Cardiac muscle cell (in vitro differentiated cells and primary cell): ENCODE data around the gene ACTC1. TPM values are rescaled to one million over a fixed set of nuclear protein-coding genes. Genes with fewer than 3 reads are reported as not detected.

Experiments used
- DNase-seq, 2 donors: peaks; one replicate each; pipeline versions ENCODE4 v3.0.0 to v3.0.0-alpha.2; 2010 to 2017; ENCODE audit warnings: low read depth in 1 of 2, low spot score in 1 of 2
- H3K27ac ChIP-seq: fragments of 200-600 bp; sonication (generic); 2 replicates; pipeline ENCODE4 v1.5.1; 2016
- H3K27me3 ChIP-seq: fragments of 200-600 bp; sonication (generic); 2 replicates; pipeline ENCODE4 v1.6.0; 2016; ENCODE audit warnings: control low read depth
- H3K36me3 ChIP-seq: fragments of 200-600 bp; sonication (generic); 2 replicates; pipeline ENCODE4 v1.5.1; 2016; ENCODE audit warnings: control low read depth
- H3K4me1 ChIP-seq: fragments of 200-600 bp; sonication (generic); 2 replicates; pipeline ENCODE4 v1.8.1; 2017; ENCODE audit warnings: low read depth, mild to moderate bottlenecking, mixed run types
- H3K4me3 ChIP-seq: fragments of 200-600 bp; sonication (generic); 2 replicates; pipeline ENCODE4 v1.5.1; 2016; ENCODE audit warnings: mild to moderate bottlenecking
- H3K9me3 ChIP-seq: fragments of 200-600 bp; sonication (generic); 2 replicates; pipeline ENCODE4 v1.5.1; 2017; ENCODE audit warnings: low read depth, mild to moderate bottlenecking, control low read depth
- polyA plus RNA-seq: library from polyadenylated mRNA; unstranded; fragments of >200 nt; fragmentation: Nextera tagmentation; extraction: Ambion mirVana; gene quantifications from 2 replicates; pipeline ENCODE4 v1.2.1, GENCODE V29; 2016
- total RNA-seq: library from RNA; depleted of rRNA; stranded (reverse); fragments of >200 nt; gene quantifications from 2 replicates; pipeline ENCODE4 v1.2.3, GENCODE V29; 2016
- TF ChIP-seq, protein P1 (sequence below): IDR thresholded peaks from 2 replicates; pipeline ENCODE4 v1.5.1; 2012; ENCODE audit warnings: low read depth, mild to moderate bottlenecking, low read length

ACTC1 gene
- total and polyA plus RNA-seq, 2 experiments from 2014 or later: 1,687 to 12,075 TPM

DNA sequence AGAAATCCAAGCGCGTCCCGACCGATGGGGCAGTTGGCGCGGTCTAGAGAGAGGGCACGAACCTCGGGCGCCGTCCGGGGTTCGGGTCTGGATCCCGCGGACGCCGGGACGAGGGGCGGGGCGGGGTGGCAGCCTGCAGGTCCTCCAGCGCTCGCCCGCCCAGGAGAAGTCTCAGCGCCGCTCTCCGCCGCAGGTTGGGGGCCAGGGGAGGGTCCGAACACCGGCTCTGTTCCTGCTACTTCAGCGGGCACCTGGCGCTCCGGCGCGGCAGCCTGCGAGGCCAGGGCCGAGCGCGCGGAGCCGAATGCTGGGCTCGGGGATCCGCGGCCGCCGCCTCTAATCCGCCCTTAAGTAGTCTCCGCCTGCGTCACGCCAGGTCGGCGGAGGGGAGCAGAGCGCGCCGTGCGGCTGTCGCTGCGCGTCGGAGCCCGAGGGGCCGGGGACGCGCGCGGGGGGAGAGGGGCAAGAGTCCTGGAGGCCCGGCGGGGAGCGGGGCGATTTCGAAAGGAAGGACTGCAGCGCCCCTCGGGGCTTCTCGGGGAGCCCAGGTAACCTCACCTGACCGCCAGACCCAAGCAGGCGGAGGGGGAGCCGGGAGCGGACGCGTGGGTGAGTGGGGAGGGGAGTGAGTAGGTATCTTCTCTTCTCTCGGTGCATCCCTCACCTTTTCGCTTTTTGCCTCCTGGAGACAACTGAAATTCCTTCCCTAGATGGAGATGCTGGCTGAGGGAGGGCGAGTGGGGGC is 40.5 kb downstream of the ACTC1 start, which contains the start of gene GJD2:
GJD2 (minus strand) TSS at position 325 of the 745 bp plus-strand sequence. CDS start 510 bp downstream, outside the sequence.
- H3K36me3 ChIP-seq: no peaks in the 10 kb centered on the region
- DNase-seq: peak in 1 of 2 donors; percentile 73
- no peaks in the 10 kb centered on the region for H3K4me1 ChIP-seq
- no peak within 1 kb of the TSS for H3K27ac ChIP-seq
- no peaks in the 10 kb centered on the region for H3K9me3 ChIP-seq
- peaks cover 81% of the 10 kb centered on the region for H3K27me3 ChIP-seq
- TF ChIP-seq, protein P1, sequence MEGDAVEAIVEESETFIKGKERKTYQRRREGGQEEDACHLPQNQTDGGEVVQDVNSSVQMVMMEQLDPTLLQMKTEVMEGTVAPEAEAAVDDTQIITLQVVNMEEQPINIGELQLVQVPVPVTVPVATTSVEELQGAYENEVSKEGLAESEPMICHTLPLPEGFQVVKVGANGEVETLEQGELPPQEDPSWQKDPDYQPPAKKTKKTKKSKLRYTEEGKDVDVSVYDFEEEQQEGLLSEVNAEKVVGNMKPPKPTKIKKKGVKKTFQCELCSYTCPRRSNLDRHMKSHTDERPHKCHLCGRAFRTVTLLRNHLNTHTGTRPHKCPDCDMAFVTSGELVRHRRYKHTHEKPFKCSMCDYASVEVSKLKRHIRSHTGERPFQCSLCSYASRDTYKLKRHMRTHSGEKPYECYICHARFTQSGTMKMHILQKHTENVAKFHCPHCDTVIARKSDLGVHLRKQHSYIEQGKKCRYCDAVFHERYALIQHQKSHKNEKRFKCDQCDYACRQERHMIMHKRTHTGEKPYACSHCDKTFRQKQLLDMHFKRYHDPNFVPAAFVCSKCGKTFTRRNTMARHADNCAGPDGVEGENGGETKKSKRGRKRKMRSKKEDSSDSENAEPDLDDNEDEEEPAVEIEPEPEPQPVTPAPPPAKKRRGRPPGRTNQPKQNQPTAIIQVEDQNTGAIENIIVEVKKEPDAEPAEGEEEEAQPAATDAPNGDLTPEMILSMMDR: no peak
- peak within 1 kb of the TSS; percentile 42 for H3K4me3 ChIP-seq

DNA sequence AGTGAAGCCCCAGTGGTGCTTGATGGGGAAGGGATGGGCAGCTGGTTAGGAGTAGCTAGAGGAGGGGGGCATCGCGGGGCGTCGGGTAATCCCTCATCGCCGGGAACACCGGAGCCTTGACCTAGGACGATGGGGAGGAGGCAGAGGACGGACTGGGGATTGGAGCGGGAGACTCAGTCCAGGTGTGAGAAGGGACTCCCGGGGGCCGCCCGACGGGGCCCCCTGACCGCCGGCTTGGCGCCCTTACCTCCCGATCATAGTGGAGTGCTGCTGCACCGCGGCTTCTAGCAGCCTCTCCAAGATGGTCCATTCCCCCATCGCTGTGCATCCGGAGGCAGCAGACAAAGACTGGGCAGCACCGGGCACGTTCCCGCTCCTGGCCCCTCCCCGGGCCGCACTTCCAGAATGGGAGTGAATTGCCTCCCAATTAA is 41.2 kb downstream of the ACTC1 start:
- Histone ChIP-seq H3K27me3 (peaks cover 82% of the 10 kb centered on the region), H3K27ac (no peak overlapping the region), H3K4me1 (no peaks in the 10 kb centered on the region), H3K9me3 (no peaks in the 10 kb centered on the region), H3K4me3 (peak overlapping the region; percentile 42), H3K36me3 (no peaks in the 10 kb centered on the region)
- no peak for DNase-seq
- TF ChIP-seq, protein P1: no peak

DNA sequence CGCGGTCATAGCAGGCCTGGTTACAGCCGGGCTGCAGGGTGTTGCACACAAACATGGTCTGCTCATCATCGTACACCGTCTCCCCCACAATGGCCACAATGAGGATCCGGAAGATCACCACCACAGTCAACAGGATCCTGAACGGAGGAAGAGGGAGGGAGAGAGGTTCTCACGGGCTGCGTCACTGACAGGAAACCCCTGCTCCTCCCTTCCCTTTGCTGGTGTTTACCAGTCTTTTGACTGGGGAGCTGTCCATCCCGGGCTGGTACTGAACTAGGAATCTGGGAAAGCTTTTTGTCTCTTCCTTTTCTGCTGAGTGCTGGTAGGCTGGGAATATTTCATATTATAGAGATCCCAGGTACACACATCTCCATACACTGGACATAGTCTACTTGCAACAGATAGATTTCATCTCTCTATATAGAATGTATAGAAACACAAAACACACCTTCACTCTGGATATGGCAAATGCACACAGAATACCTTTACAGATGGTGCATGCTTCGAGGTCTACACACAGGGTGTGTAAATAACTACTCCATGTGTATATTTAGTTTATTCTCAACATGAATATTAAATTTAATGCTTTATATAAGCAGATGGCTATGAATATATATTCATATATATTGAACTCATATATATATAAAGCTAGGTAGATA is 42.0 kb downstream of the ACTC1 start:
- Histone ChIP-seq H3K4me1 (no peaks in the 10 kb centered on the region), H3K27ac (no peak overlapping the region), H3K36me3 (no peaks in the 10 kb centered on the region), H3K9me3 (no peaks in the 10 kb centered on the region), H3K4me3 (no peak overlapping the region), H3K27me3 (peaks cover 76% of the 10 kb centered on the region)
- TF ChIP-seq, protein P1: no peak
- DNase-seq: peak; percentile 71 to 86

DNA sequence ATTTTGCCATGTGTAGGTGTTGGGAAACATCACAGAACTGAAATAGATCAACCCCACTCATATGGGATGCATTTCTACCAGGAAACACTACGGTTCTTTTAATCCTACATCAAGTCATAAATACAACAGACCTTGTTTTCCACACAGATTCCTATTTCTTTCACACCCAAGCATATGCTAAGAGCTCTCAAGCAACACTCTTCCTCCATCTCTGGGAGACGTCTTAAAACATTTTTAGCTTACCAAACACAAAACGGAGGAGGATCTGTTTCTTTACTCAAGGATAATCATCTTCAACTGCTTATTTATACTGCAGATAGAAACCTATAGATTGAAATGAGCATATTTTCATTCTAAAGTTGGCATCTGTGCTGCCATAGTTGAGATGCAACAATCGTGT is 45.7 kb downstream of the ACTC1 start:
- DNase-seq: no peak
- H3K27me3 ChIP-seq: peaks cover 39% of the 10 kb centered on the region
- no peaks in the 10 kb centered on the region for H3K36me3 ChIP-seq
- no peak overlapping the region for H3K4me3 ChIP-seq
- no peaks in the 10 kb centered on the region for H3K9me3 ChIP-seq
- no peak overlapping the region for H3K27ac ChIP-seq
- TF ChIP-seq, protein P1: no peak
- no peaks in the 10 kb centered on the region for H3K4me1 ChIP-seq

Other genes starting within 250 kb of the ACTC1 start
- gene GOLGA8B, start 211.9 kb downstream of the ACTC1 start, total RNA-seq: 82.3 and 139 TPM in 2 replicates
- gene GOLGA8B, start 211.9 kb downstream of the ACTC1 start, polyA plus RNA-seq: 84.1 and 86.8 TPM in 2 replicates
- 0.45 and 0.56 TPM in 2 replicates for gene GJD2, start 40.6 kb downstream of the ACTC1 start, total RNA-seq
- gene GJD2, start 40.6 kb downstream of the ACTC1 start, polyA plus RNA-seq: not detected in 2 replicates
- 16.0 and 20.6 TPM in 2 replicates for gene AQR, start 174.2 kb upstream of the ACTC1 start, total RNA-seq
- gene AQR, start 174.2 kb upstream of the ACTC1 start, polyA plus RNA-seq: 14.6 and 14.7 TPM in 2 replicates
- 22.6 and 28.9 TPM in 2 replicates for gene ZNF770, start 192.7 kb upstream of the ACTC1 start, total RNA-seq
- 53.8 and 64.5 TPM in 2 replicates for gene ZNF770, start 192.7 kb upstream of the ACTC1 start, polyA plus RNA-seq